GM19328 (cell line): ENCODE results near the gene KAT2A.

Experiments
- ATAC-seq: cut with Tn5 transposase; IDR thresholded peaks from one replicate; pipeline ENCODE4 v1.9.1; 2021; ENCODE audit warnings: mild to moderate bottlenecking, moderate library complexity; ENCODE audit not compliant: unreplicated experiment

Gene KAT2A

DNA sequence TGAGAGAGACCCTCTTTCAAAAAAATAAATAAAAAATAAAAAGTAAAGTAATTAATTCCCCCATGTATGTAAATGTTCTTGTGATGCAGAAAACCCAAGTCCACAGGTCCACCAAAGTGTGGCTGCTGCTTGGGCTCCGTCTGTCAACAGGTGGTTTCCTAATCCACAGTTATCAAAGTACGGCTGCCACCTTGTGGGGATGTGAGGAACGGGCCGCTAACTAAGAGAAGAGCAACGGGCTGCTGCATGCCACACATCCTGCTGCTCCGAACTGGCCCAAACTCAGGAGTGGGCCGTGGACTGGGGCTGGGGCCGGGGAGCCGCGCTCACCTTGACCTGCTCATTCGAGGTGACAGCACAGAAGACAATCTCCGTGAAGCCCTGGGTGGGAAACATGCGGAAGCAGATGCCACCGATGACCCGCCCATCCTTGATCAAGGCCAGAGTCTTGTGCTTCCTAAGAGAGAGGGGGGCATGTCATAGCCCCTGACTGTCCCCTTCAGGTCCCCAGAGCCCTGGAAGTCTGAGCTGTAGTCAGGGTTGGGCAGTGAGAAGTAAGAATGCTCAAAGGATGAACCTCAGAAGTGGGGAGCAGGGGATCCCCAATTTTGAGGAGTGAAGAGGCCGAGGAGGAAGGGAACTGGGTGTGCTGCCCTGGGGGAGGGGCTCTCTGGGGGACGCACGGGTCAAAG, 4.3 kb downstream of the KAT2A start:
- ATAC-seq: no peak

DNA sequence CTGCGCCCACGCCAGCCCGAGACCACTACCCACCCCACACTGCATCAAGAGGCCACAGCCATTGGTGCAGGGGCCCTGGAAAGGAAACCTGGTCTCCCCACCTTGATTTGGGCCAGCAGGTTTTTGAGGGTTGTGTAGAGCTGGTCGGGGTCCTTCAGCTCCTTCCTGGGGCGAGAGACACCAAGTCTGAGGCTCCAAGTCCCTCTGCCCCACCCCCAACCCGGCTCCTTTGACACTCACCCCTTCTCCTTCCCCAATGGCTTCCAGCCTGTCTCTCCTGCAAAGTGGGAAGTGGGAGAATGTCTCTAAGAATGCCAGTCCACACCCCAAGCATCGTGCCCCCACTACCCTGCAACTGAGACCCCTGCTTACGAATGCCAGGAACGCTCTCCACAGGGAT, 7.0 kb downstream of the KAT2A start:
- no peak for ATAC-seq

DNA sequence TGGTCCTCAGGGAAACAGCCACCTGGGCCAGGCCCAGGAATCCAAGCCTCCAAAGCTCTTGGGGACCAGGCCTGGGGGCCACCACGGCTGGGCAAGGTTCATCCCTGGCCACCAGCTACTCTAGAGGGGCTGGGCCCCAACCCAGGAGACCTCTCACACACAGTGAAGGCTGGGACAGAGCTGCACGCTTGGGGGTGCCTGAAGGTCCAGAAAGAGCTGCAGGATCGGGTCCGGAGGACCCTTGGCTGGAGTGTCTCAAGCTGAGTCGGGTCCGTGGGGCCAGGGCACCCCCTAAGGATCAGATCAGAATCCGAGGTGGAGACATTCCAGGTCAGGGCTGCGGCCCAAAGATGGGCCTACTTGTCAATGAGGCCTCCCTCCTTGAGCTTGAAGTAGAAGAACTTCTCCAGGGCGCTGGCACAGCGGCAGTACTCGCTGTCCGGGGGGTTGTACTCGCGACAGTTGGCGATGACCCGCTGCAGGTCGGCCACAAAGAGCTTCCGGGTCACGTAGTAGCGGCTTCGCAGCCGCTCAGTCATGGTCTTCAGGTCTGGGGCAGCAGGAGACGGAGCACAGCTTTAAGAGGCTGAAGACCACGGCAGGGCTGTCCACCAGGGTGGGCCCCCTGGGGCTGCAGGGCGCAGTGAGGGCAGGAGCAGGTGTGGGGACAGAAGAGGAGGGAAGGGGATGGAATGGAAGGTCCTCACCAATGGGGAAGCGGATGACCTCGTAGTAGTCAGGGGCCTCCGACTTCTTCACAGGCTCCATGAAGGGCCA, 7.7 kb downstream of the KAT2A start:
- no peak for ATAC-seq

DNA sequence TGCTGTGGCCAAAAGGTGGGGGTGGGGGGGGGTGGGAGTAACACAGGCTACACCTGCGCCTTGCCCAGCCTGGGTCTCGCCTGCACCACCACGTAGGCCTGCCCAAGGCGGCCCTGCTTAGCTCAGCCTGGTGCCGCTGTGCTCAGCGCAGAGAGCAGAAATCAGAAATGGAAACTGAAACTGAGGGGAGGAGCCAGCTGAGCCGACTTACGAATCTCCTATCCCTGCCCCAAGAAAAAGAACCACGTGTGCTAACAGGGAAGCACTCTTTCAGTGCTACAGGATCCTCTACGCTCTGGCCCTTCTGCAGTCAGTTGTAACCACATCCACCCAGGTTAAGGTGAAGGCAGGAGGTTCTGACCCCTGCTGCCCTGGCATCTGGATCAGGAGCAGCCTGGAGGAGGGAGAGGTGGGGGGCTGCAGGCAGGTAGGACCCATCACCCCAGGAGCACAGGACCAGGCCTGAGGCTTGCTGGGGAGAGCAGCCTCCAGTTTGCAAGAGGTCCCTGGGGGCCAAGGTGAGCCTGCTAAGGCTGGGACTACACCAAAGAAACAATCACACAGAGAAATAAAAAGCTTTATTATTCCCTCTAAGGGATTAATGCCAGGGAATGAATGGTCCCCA, 8.5 kb downstream of the KAT2A start, which contains the start of gene DHX58:
DHX58 (minus strand) TSS at position 163 of the 625 bp plus-strand sequence. CDS start 822 bp downstream, outside the sequence.
- ATAC-seq: peak; percentile 48

DNA sequence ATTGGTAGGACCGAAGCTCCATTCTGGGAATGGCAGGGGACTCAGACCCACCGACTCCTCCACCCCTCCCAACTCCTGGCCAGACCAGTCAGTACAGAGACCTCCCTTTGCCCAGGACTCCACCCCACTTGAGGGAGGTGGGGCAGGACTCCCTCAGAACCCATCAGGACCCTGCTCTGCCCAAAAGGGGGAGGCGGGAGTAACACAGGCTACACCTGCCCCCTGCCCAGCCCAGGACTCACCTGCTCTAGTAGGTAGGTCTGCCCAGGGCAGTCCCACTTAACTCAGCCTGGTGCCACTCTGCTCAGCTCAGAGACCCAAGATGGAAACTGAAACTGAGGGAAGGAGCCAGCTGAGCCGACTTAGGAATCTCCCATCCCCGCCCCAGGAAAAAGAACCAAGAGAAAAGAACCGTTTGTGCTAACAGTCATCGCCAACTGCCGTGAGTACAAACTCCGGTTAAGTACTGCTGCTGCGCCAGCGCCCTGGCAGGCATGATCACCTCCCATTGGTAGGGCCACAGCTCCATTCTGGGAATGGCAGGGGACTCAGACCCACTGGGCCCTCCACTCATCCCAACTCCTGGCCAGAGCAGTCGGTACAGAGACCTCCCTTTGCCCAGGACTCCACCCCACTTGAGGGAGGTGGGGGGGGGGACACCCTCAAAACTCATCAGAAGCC, 9.2 kb downstream of the KAT2A start:
- no peak for ATAC-seq

DNA sequence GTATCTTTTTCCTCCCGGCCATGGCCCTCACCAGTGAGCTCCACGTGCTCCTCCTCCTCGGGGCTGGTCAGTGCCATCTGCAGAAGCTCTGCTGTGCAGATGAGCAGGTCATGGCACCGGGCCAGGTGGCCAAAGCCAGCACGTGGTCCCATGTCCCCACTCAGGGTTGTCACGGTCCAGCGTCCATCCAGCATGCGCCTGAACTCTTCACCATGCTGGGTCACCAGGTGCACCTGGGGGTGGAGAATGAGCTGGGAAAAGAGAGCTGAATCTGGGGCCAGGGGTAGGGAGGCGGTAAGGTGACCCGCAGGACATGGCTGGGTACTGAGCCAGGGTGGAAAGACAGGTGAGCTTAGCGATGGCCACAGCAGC, 9.9 kb downstream of the KAT2A start:
- no peak for ATAC-seq

- no peak for ATAC-seq
Measured at GRCh38 chr17:42110301-42111264, 10.6 kb downstream of the KAT2A start.

DNA sequence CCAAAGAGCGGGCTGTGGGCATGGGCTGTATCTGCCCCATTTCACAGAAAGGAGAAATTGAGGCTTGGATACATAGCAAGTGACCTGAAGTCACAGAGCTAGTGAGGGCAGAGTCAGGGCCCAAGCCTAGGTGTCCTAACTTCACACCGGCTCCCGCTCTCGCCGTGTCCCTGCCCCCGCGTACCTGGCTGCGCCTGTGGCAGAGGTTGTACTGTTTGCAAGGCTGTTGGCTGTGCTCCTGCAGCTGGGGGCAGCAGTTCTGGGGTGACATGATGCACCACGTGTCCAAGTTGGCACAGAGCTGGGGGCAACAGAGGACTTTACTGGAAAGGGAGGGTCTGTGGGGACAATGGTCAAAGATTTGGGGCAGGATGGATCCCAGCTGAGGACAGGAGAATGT, 12.1 kb downstream of the KAT2A start:
- no peak for ATAC-seq

DNA sequence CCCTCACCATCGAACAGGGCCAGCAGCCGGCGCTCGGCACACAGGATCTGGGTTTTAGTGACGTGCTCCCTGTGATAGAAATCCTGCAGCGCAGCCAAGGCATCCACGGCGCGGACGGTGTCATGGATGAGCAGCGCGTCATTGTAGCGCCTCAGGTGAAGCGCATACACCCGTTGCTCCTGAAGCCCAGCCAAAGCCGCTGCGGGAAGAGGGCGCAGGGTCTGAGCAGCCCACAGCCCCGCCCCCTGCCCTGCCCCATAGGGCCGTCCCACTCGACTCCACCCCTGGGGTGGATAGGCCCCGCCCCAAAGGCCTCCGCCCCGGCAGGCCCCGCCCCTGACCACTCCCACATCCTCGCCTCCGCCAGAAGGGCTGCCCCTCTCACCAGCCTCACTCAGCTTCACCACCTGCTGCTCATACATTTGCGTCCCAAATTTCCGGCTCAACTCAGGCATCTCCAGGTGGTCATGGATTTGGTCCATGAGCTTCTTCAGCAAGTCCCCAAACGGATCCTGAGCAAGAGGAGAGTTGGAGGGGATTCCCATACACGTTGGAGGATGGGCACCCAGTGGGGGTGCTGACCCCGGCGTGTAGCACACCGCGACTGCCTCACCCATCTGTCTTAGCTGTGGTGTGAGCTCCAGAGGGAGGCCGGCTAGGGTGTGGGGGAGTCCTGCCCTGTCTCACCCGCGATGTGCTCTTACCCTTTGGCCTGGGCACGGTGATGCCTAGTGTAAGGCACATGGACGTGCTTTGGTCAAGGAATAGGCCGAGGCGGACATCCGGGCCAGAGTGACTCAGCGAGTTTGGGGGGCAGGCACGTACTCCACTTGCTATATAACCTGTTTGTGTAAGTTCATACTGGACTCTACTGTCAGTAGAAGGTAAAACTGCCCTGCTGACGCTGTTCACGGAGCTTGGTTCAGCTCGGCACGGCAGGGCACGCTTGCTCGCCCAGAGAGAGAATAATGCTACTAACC, 13.3 kb downstream of the KAT2A start:
- peak; percentile 60 for ATAC-seq

- ATAC-seq: no peak
Measured at GRCh38 chr17:42107124-42107523, 14.0 kb downstream of the KAT2A start.

GRCh38 chr17:42106009-42106408, 15.2 kb downstream of the KAT2A start:
- ATAC-seq: no peak

- ATAC-seq: no peak
Measured at GRCh38 chr17:42104264-42104663, 16.9 kb downstream of the KAT2A start.

- ATAC-seq: no peak
Measured at GRCh38 chr17:42103221-42103954, 17.8 kb downstream of the KAT2A start.

DNA sequence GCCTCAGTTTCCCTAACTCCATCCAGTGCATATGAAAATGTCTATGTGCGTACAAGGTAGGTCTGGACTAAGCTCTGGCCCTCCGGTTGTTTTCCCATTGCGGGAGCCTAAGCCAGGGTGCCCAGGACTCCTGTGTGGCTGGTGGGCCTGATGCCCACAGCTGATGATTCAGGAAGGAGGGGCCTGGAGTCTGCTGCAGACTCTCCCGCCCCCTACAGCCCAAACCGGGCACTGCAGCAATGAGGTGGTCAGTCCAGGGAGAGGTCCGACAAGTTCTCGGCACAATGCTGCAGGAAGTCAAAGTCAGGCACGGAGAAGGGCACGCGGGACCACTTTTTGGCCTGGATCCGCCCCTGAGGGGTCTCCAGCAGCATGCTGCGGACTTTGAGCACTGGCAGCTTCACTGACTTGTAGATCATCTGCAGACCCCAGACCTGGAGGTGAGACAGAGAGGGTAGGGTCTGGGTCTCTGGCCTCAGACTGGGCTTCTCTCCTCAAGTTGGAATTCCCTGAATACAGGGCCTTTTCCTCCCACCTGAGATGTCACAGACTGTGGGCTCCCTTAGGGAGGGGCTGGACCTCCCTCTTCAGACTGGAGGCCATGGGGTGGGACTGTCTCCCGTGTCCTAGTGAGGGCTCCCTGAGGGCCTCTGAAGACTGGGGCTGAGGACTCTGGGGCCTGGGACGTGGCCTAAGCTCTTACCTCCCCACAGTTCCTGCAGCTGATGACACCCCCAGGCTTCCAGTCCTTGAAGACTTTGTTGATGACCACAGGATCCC, 19.5 kb downstream of the KAT2A start:
- no peak for ATAC-seq

- ATAC-seq: no peak
Measured at GRCh38 chr17:42098730-42099399, 22.3 kb downstream of the KAT2A start.

- ATAC-seq: no peak
Measured at GRCh38 chr17:42097691-42098631, 23.2 kb downstream of the KAT2A start, which contains the start of gene ZNF385C. ZNF385C (minus strand) TSS chr17:42098473; CDS start chr17:42063056, 35,417 bp downstream.
